Vagina (tissue), 2 donors: Measurements from ENCODE around the gene GNAL.

Experiments used
- POLR2AphosphoS5 ChIP-seq, 2 donors: sonication (generic); formaldehyde crosslinking; IDR thresholded peaks; one replicate each; pipeline ENCODE4 v1.9.0; 2017; ENCODE audit warnings: antibody characterized with exemption in 2 of 2, mild to moderate bottlenecking in 2 of 2, low read depth in 1 of 2; ENCODE audit not compliant: insufficient read depth in 1 of 2
- TF ChIP-seq, protein P1 (sequence below), 3 experiments: fragments of 450-650 bp in 2 of 3; fragments of 200-600 bp in 1 of 3; sonication (generic) in 1 of 3; IDR thresholded peaks; one replicate each; pipeline ENCODE4 v1.5.1; 2017 to 2019; ENCODE audit warnings: antibody characterized with exemption in 3 of 3, mild to moderate bottlenecking in 2 of 3, moderate library complexity in 2 of 3

DNA sequence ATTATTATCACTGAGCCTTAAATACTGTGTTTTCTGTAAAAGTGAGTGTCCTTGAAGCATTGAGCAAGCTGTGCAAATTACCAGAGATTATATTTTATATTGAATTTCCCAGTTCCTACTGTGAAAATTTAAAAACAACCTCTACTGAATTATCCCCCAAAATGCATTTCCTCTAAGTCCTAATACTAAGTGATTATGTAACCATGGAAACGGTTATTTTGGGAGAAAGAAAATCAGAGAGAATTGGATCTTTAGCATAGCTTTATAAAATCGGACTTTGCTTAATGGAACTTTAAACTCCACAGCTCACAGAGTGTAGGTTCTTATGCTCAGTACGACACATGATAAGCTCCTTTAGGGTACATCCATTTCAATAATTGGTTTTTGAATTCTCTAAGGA, 142.9 kb downstream of the GNAL start:
- TF ChIP-seq POLR2AphosphoS5 (IDR thresholded peaks at IDR 0.05; ENCODE audit: insufficient read depth in 1 of 2, low read depth in 1 of 2) = no peak
- TF ChIP-seq, protein P1, sequence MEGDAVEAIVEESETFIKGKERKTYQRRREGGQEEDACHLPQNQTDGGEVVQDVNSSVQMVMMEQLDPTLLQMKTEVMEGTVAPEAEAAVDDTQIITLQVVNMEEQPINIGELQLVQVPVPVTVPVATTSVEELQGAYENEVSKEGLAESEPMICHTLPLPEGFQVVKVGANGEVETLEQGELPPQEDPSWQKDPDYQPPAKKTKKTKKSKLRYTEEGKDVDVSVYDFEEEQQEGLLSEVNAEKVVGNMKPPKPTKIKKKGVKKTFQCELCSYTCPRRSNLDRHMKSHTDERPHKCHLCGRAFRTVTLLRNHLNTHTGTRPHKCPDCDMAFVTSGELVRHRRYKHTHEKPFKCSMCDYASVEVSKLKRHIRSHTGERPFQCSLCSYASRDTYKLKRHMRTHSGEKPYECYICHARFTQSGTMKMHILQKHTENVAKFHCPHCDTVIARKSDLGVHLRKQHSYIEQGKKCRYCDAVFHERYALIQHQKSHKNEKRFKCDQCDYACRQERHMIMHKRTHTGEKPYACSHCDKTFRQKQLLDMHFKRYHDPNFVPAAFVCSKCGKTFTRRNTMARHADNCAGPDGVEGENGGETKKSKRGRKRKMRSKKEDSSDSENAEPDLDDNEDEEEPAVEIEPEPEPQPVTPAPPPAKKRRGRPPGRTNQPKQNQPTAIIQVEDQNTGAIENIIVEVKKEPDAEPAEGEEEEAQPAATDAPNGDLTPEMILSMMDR (IDR thresholded peaks at IDR 0.05) = no peak
